ENCODE data around the gene DVL2. TPM values are rescaled to one million over a fixed set of nuclear protein-coding genes. Genes with fewer than 3 reads are reported as not detected.

The DVL2 gene
- total RNA-seq = 10 to 100 TPM in 5 of 6 donors, 1 to 10 TPM in 1; 9.6 to 26.9 (median 13.7) TPM
- 10 to 100 TPM; 17.6 to 26.4 TPM for polyA plus RNA-seq

DNA sequence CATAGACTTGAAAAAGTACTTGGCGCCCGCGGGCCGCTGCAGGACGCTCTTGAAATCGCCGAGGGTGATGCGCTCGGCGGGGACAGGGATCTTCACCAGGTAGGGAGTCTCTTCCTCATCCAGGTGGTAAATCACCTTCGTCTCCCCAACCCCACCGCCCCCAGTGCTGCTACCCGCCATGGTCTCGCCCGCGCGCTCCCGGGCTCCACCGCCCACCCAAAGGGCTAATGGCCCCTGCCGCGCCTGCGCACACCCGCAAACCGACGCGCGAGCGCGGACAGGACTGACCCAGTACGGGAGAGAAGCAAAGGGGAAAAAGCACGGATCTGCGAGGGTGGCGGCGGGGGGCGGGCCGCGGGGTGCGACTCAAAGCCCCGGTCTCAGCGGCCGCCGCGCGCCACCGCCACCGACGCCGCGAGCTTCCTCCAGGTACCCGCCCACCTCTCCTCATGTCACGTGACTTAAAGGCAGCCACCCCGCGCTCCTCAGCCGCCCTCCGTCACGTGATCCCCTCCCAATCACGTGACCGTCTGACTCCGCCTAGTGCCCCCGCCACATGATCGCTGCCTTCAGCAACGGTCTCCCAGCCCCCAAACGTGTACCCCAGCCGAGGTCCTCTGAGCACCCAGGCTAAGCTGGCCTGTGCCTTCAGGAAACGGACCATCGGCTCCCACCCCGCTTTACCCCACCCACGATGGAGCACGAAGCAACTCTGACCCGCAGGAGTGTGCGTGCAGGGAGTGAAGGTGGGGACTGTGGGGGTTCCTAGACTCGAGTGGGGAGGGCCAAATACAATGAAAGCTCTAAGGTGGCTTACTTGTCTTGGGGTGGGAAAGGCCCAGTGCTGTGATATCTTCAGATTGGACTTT is at the start of gene DVL2:
Gene DVL2 (minus strand): TSS at position 435 of the 869 bp plus-strand sequence. CDS start 255 bp downstream, at position 180.
- ATAC-seq (peak; percentile 61 to 74 (median 67)), FAIRE-seq (no peak), DNase-seq (peak; percentile 95 to 98 (median 96))
- WGBS, 2 donors = 0% methylated on average over 72 of the region's 72 CpGs
- H3K27ac ChIP-seq = peak within 1 kb of the TSS; percentile 63 to 87 (median 80)
- TF ChIP-seq, protein P1, sequence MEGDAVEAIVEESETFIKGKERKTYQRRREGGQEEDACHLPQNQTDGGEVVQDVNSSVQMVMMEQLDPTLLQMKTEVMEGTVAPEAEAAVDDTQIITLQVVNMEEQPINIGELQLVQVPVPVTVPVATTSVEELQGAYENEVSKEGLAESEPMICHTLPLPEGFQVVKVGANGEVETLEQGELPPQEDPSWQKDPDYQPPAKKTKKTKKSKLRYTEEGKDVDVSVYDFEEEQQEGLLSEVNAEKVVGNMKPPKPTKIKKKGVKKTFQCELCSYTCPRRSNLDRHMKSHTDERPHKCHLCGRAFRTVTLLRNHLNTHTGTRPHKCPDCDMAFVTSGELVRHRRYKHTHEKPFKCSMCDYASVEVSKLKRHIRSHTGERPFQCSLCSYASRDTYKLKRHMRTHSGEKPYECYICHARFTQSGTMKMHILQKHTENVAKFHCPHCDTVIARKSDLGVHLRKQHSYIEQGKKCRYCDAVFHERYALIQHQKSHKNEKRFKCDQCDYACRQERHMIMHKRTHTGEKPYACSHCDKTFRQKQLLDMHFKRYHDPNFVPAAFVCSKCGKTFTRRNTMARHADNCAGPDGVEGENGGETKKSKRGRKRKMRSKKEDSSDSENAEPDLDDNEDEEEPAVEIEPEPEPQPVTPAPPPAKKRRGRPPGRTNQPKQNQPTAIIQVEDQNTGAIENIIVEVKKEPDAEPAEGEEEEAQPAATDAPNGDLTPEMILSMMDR (IDR thresholded peaks at IDR 0.05) = no peak
- peaks cover 3 to 34% (median 3%) of the 10 kb centered on the region in 3 donors for H3K4me1 ChIP-seq
- no peaks in the 10 kb centered on the region for H3K27me3 ChIP-seq
- peak within 1 kb of the TSS; percentile 59 to 92 (median 79) for H3K4me3 ChIP-seq
- no peaks in the 10 kb centered on the region for H3K9me3 ChIP-seq
- intact Hi-C loops (cut with DNase I) = no loop called here
- H3K36me3 ChIP-seq = peaks cover 0 to 8% (median 4%) of the 10 kb centered on the region in 3 donors

DNA sequence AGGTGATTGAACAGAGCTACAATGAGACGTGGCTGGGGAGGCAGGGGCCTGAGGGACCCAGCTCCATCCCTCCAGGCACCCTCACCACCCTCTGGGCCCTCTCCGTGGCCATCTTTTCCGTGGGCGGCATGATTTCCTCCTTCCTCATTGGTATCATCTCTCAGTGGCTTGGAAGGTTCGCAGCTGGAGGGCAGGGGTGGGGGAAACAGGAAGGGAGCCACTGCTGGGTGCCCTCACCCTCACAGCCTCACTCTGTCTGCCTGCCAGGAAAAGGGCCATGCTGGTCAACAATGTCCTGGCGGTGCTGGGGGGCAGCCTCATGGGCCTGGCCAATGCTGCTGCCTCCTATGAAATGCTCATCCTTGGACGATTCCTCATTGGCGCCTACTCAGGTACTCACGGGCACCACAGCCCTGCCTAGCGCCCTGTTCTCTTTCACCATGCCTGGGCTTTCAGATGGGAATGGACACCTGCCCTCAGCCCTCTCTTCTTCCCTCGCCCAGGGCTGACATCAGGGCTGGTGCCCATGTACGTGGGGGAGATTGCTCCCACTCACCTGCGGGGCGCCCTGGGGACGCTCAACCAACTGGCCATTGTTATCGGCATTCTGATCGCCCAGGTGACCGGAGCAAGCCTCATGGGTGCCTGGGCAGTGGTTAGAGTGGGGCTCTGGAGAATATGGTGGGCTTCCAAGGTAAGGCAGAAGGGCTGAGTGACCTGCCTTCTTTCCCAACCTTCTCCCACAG is 49.3 kb upstream of the DVL2 start:
- peaks cover 5 to 14% (median 9%) of the 10 kb centered on the region in 3 donors for H3K4me1 ChIP-seq
- H3K27ac ChIP-seq = no peak overlapping the region
- no peaks in the 10 kb centered on the region for H3K36me3 ChIP-seq
- ATAC-seq = no peak
- FAIRE-seq = no peak
- no peak overlapping the region for H3K4me3 ChIP-seq
- TF ChIP-seq, protein P1 (IDR thresholded peaks at IDR 0.05) = no peak
- intact Hi-C loops (cut with DNase I) = no loop called here
- no peaks in the 10 kb centered on the region for H3K27me3 ChIP-seq
- DNase-seq = no peak
- H3K9me3 ChIP-seq = no peaks in the 10 kb centered on the region
- whole genome bisulfite sequencing, 2 donors = 86% methylated on average over 18 of the region's 18 CpGs

DNA sequence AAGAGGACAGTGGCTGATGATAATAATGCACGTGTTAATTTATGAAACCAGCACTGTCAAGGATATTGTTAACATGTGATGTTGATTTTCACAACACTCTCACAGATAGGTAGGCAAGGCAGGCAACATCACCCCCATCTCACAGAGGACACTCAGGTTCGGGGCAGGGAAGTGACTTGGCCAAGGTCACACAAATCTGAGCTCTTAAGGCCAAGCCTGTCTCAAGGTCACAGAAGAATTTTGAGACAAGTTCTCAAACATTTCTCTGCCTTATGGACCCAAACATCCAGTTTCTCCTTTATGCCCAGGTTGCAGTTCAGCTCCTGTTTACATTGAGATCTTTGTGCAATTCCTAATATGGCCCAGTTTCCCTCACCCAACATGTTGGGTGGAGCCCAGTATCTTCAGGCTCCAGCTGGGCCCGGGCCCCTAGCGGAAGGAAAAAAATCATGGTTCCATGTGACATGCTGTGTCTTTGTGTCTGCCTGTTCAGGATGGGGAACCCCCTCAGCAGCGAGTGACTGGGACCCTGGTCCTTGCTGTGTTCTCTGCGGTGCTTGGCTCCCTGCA is 48.5 kb upstream of the DVL2 start:
- H3K27me3 ChIP-seq = no peaks in the 10 kb centered on the region
- 50 to 52% methylated on average over 6 of the region's 6 CpGs for WGBS, 2 donors
- intact Hi-C loops (cut with DNase I) = no loop called here
- no peak overlapping the region for H3K27ac ChIP-seq
- FAIRE-seq (no peak), DNase-seq (no peak), ATAC-seq (no peak)
- peaks cover 5 to 14% (median 9%) of the 10 kb centered on the region in 3 donors for H3K4me1 ChIP-seq
- H3K36me3 ChIP-seq = no peaks in the 10 kb centered on the region
- TF ChIP-seq, protein P1 (IDR thresholded peaks at IDR 0.05) = no peak
- H3K9me3 ChIP-seq = no peaks in the 10 kb centered on the region
- no peak overlapping the region for H3K4me3 ChIP-seq

DNA sequence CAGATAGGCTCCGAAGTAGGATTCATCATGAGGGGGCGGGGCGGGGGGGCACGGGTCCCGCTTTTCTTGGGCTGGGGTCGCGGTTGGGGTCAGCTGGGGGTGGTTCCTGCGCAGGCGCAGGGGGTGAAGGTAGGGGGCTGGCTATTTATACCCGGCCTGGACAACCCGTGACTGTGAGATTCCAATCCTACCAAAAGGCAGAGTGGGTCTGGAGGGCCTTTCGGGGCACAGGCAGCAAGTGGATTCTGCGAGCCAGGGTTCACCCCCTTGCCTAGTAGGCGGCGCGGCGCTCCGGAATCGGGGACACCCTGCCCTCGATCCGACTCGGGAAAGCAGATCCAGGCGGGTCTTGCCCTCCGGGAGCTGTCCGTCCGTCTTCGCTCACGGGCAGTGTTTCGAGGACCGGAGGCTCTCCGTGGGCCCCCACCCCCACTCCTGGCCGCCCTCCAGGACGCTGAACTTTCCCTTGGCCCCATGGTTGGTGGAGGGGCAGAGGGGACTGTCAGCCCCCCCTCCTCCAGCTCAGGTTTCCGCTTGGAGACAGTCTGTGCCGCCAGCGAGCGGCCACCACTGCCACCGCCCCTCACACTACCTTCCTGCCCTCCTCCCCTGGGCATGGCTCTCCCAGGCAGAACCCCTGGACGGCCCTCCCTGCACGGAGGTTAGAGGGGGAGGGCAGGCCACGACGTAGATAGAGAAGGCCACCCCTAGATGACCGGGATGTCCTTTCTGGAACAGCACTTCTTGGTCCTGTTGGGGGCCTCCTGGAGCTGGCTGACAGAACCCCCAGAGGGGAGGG is 47.8 kb upstream of the DVL2 start:
- Histone ChIP-seq H3K27me3 (no peaks in the 10 kb centered on the region), H3K9me3 (no peaks in the 10 kb centered on the region), H3K4me1 (peaks cover 5 to 14% (median 9%) of the 10 kb centered on the region in 3 donors), H3K4me3 (peak overlapping the region in 2 of 4 donors; percentile 35 to 48), H3K27ac (no peak overlapping the region), H3K36me3 (no peaks in the 10 kb centered on the region)
- no peak for FAIRE-seq
- no peak for ATAC-seq
- intact Hi-C loops (cut with DNase I) = no loop called here
- peak in 2 of 6 donors; percentile 40 to 63 for DNase-seq
- 12 to 17% methylated on average over 43 of the region's 43 CpGs for WGBS, 2 donors
- TF ChIP-seq, protein P1 (IDR thresholded peaks at IDR 0.05) = no peak

Measured in pancreas (tissue), 10 donors.